IMR-90 (cell line): ENCODE results near the gene SCYGR1. TPM values are rescaled to one million over a fixed set of nuclear protein-coding genes. Genes with fewer than 3 reads are reported as not detected.

ENCODE experiments used
- ATAC-seq: fragments of 200-7000 bp; cut with Tn5 transposase; 2 replicates; pipeline ENCODE4 v1.9.1; 2020; ENCODE audit warnings: low read depth, mild to moderate bottlenecking, moderate library complexity
- BruUV-seq: library from RNA; stranded (reverse); fragments of 400-500 nt; replicated peaks from 2 replicates; lab custom pipeline; 2021; lab: Mats Ljungman, UMichigan
- CTCF ChIA-PET: fragments of 300-600 bp; formaldehyde crosslinking; extraction: SDS; loops from one replicate; lab custom pipeline; 2021; ENCODE audit warnings: antibody characterized with exemption; lab: Yijun Ruan, JAX
- POLR2A ChIA-PET: fragments of 300-600 bp; sonication (Branson Sonifier 250); formaldehyde crosslinking; loops from one replicate; lab custom pipeline; 2022; ENCODE audit warnings: antibody characterized with exemption; ENCODE audit not compliant: unreplicated experiment; lab: Charles Lee
- DNase-seq: peaks from one replicate; pipeline ENCODE4 v3.0.0; 2013
- H2AFZ ChIP-seq: replicated peaks from 2 replicates; pipeline ENCODE3; 2013; ENCODE audit warnings: low read length, mild to moderate bottlenecking; ENCODE audit not compliant: poor library complexity
- H2AK5ac ChIP-seq: 2 replicates; pipeline ENCODE4 v1.6.1; 2013; ENCODE audit warnings: low read depth, low read length, inconsistent platforms
- H2AK9ac ChIP-seq: replicated peaks from 2 replicates; pipeline ENCODE3; 2013; ENCODE audit warnings: mild to moderate bottlenecking, low read depth, low read length, moderate library complexity; ENCODE audit not compliant: poor library complexity
- H2BK120ac ChIP-seq: 2 replicates; pipeline ENCODE4 v1.6.1; 2013; ENCODE audit warnings: low read depth, low read length, inconsistent platforms
- H2BK15ac ChIP-seq: 3 replicates; pipeline ENCODE4 v1.6.1; 2013; ENCODE audit warnings: low read depth, low read length, inconsistent platforms
- H2BK20ac ChIP-seq: 2 replicates; pipeline ENCODE4 v1.6.1; 2013; ENCODE audit warnings: low read depth, mild to moderate bottlenecking, inconsistent platforms, low read length, moderate library complexity
- H2BK5ac ChIP-seq: 2 replicates; pipeline ENCODE4 v1.6.1; 2013; ENCODE audit warnings: mild to moderate bottlenecking, low read depth, low read length, inconsistent platforms; ENCODE audit not compliant: poor library complexity, severe bottlenecking
- H3K14ac ChIP-seq: replicated peaks from 2 replicates; pipeline ENCODE4 v1.6.1; 2013; ENCODE audit warnings: low read depth, low read length, inconsistent platforms
- H3K18ac ChIP-seq: 2 replicates; pipeline ENCODE4 v1.6.1; 2013; ENCODE audit warnings: low read depth, low read length, control low read depth
- H3K23ac ChIP-seq: 2 replicates; pipeline ENCODE4 v1.6.1; 2013; ENCODE audit warnings: low read depth, low read length, inconsistent platforms
- H3K27ac ChIP-seq: 2 replicates; pipeline ENCODE4 v1.5.1; 2013; ENCODE audit warnings: mild to moderate bottlenecking, control low read depth, low read length; ENCODE audit not compliant: insufficient read depth
- H3K27me3 ChIP-seq: 2 replicates; pipeline ENCODE4 v1.6.1; 2013; ENCODE audit warnings: low read length; ENCODE audit not compliant: control insufficient read depth, insufficient read depth
- H3K36me3 ChIP-seq: 2 replicates; pipeline ENCODE4 v1.6.1; 2013; ENCODE audit warnings: low read length, mixed read lengths; ENCODE audit not compliant: control insufficient read depth, insufficient read depth
- H3K4ac ChIP-seq: 2 replicates; pipeline ENCODE4 v1.6.1; 2013; ENCODE audit warnings: low read depth, low read length, inconsistent platforms
- H3K4me1 ChIP-seq: 2 replicates; pipeline ENCODE4 v1.6.1; 2013; ENCODE audit warnings: low read length, mixed read lengths; ENCODE audit not compliant: control insufficient read depth, insufficient read depth
- H3K4me2 ChIP-seq: 2 replicates; pipeline ENCODE4 v1.6.1; 2013; ENCODE audit warnings: low read depth, mild to moderate bottlenecking, control low read depth, low read length, moderate library complexity
- H3K4me3 ChIP-seq: 2 replicates; pipeline ENCODE4 v1.5.1; 2013; ENCODE audit warnings: low read depth, mild to moderate bottlenecking, control low read depth, low read length, moderate library complexity; ENCODE audit not compliant: insufficient read depth
- H3K56ac ChIP-seq: 2 replicates; pipeline ENCODE4 v1.6.1; 2013; ENCODE audit warnings: low read length, inconsistent platforms; ENCODE audit not compliant: insufficient read depth; ENCODE audit errors: extremely low read depth
- H3K79me1 ChIP-seq, 2 experiments: 2 replicates each; pipeline ENCODE4 v1.6.1; 2013; ENCODE audit warnings: low read length in 2 of 2, inconsistent platforms in 1 of 2, low read depth in 1 of 2
- H3K9ac ChIP-seq: 2 replicates; pipeline ENCODE4 v1.6.1; 2013; ENCODE audit warnings: low read depth, low read length, control low read depth
- H3K9me1 ChIP-seq: 2 replicates; pipeline ENCODE4 v1.6.1; 2013; ENCODE audit warnings: low read length, inconsistent platforms; ENCODE audit not compliant: insufficient read depth
- H3K9me3 ChIP-seq: 2 replicates; pipeline ENCODE4 v1.6.1; 2013; ENCODE audit warnings: low read length; ENCODE audit not compliant: control insufficient read depth, insufficient read depth
- H4K20me1 ChIP-seq: 2 replicates; pipeline ENCODE4 v1.6.1; 2013; ENCODE audit warnings: low read length, inconsistent platforms; ENCODE audit not compliant: insufficient read depth
- H4K5ac ChIP-seq: 2 replicates; pipeline ENCODE4 v1.6.1; 2013; ENCODE audit warnings: mild to moderate bottlenecking, low read depth, low read length, control low read depth
- H4K8ac ChIP-seq, 2 experiments: 2 replicates each; pipeline ENCODE4 v1.6.1; 2013; ENCODE audit warnings: low read depth in 2 of 2, low read length in 2 of 2, control low read depth in 1 of 2, inconsistent platforms in 1 of 2
- H4K91ac ChIP-seq: 2 replicates; pipeline ENCODE4 v1.6.1; 2013; ENCODE audit warnings: low read depth, low read length, inconsistent platforms; ENCODE audit not compliant: insufficient read depth
- BHLHE40 ChIP-seq: fragments of 150-350 bp; IDR thresholded peaks from 2 replicates; pipeline ENCODE4 v1.6.1; 2016; ENCODE audit warnings: mild to moderate bottlenecking, low read depth, low read length
- CEBPB ChIP-seq: IDR thresholded peaks from 2 replicates; pipeline ENCODE4 v1.6.1; 2012; ENCODE audit warnings: low read depth, low read length, improper control_type of control experiment
- CHD1 ChIP-seq: IDR thresholded peaks from 2 replicates; pipeline ENCODE4 v1.6.1; 2012; ENCODE audit warnings: low read depth, low read length, improper control_type of control experiment
- FOS ChIP-seq: fragments of 150-350 bp; IDR thresholded peaks from 2 replicates; pipeline ENCODE4 v1.6.1; 2016; ENCODE audit warnings: low read depth, low read length
- MAFK ChIP-seq: IDR thresholded peaks from 2 replicates; pipeline ENCODE4 v1.6.1; 2012; ENCODE audit warnings: low read depth, low read length, improper control_type of control experiment
- MAZ ChIP-seq: IDR thresholded peaks from 2 replicates; pipeline ENCODE4 v1.6.1; 2012; ENCODE audit warnings: low read depth, mild to moderate bottlenecking, low read length, improper control_type of control experiment, moderate library complexity, borderline replicate concordance
- MXI1 ChIP-seq: IDR thresholded peaks from 2 replicates; pipeline ENCODE4 v1.6.1; 2012; ENCODE audit warnings: low read depth, mild to moderate bottlenecking, low read length, moderate library complexity, borderline replicate concordance
- NFE2L2 ChIP-seq: fragments of 150-350 bp; IDR thresholded peaks from 2 replicates; pipeline ENCODE4 v1.6.1; 2016; ENCODE audit warnings: low read depth, mild to moderate bottlenecking, low read length
- POLR2A ChIP-seq: IDR thresholded peaks from 2 replicates; pipeline ENCODE4 v1.6.1; 2012; ENCODE audit warnings: mild to moderate bottlenecking, low read depth, low read length
- RAD21 ChIP-seq: IDR thresholded peaks from 2 replicates; pipeline ENCODE4 v1.6.1; 2012; ENCODE audit warnings: low read length, improper control_type of control experiment
- RCOR1 ChIP-seq: IDR thresholded peaks from 2 replicates; pipeline ENCODE4 v1.6.1; 2012; ENCODE audit warnings: mild to moderate bottlenecking, low read length, improper control_type of control experiment; ENCODE audit not compliant: insufficient replicate concordance
- RFX5 ChIP-seq: IDR thresholded peaks from 2 replicates; pipeline ENCODE4 v1.8.0; 2012; ENCODE audit warnings: low read depth, mild to moderate bottlenecking, low read length, moderate library complexity
- SMC3 ChIP-seq: fragments of 150-350 bp; IDR thresholded peaks from 2 replicates; pipeline ENCODE4 v1.6.1; 2016; ENCODE audit warnings: low read depth, mild to moderate bottlenecking, antibody characterized with exemption, low read length, moderate library complexity
- WGBS, 2 experiments: methylation state at CpG; one replicate each; pipeline versions ENCODE4 v1.1.5 to v1.1.7; 2013; ENCODE audit warnings: missing lambda C conversion rate in 2 of 2; ENCODE audit not compliant: insufficient read length in 1 of 2; ENCODE audit errors: extremely low coverage in 2 of 2; 5-methylcytosine and 5-hydroxymethylcytosine counted together
- dilution Hi-C: fragments of 300-500 bp; cut with HindIII; formaldehyde crosslinking; loops from one replicate; pipeline ENCODE4 v1.14.3; 2018; ENCODE audit warnings: low sequenced_read_pairs; ENCODE audit not compliant: unreplicated experiment
- in situ Hi-C: fragments of 300-500 bp; cut with MboI; formaldehyde crosslinking; loops from 3 replicates; pipeline ENCODE4 v1.14.3; 2019; ENCODE audit warnings: low sequenced_read_pairs, inconsistent platforms, mixed read lengths
- intact Hi-C: fragments of 100-400 bp; cut with micrococcal nuclease; formaldehyde crosslinking; loops from 2 replicates; pipeline ENCODE4 v1.10.0; 2022
- polyA plus RNA-seq, 3 experiments: library from polyadenylated mRNA; depleted of rRNA; stranded (reverse); fragments of >200 nt; gene quantifications; 2 replicates each; pipeline ENCODE4 v1.2.3, GENCODE V29; 2012; ENCODE audit warnings: low replicate concordance in 1 of 3
- total RNA-seq: library from RNA; depleted of rRNA; stranded (reverse); fragments of >200 nt; gene quantifications from 2 replicates; pipeline ENCODE4 v1.2.3, GENCODE V29; 2012
- TF ChIP-seq, protein P1 (sequence below): fragments of 150-350 bp; IDR thresholded peaks from 2 replicates; pipeline ENCODE4 v1.6.1; 2017; ENCODE audit warnings: mild to moderate bottlenecking, antibody characterized with exemption, low read length, low read depth
- TF ChIP-seq, protein P2 (sequence below): conservative IDR thresholded peaks from 2 replicates; pipeline ENCODE4 v1.5.1; 2012; ENCODE audit warnings: mild to moderate bottlenecking, low read depth, low read length, improper control_type of control experiment
- TF ChIP-seq, protein P3 (sequence below): fragments of 150-350 bp; IDR thresholded peaks from 2 replicates; pipeline ENCODE4 v1.6.1; 2016; ENCODE audit warnings: low read depth, mild to moderate bottlenecking, low read length, moderate library complexity, borderline replicate concordance

The SCYGR1 gene
- total and polyA plus RNA-seq, 2 of the 4 experiments (the other 2 are of a cell fraction), result not detected

DNA sequence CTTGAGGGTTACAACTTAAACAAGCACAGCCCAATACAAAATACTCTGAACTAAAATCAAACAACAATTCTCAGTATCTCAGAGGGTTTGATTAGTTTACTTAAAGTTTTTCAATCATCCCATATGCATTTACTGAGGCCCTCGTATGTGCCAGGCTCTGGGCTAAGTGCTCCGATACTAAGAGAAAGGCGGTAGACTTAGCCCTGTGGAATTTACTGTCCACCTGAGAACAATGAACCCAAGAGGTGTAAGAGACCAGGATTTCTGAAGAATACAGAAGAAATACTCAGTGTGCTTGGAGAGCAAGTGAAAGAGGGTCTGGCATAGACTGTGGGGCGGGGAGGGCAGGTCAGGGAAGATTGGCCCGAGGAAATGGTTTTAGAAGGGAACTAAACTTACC, 25.1 kb upstream of the SCYGR1 start:
- intact Hi-C loops, result no loop called here
- no peaks in the 10 kb centered on the region for H3K36me3 ChIP-seq
- H3K4me2 ChIP-seq, result no peak overlapping the region
- H3K27me3 ChIP-seq, result no peaks in the 10 kb centered on the region
- dilution Hi-C loops, result no loop called here
- H3K4me1 ChIP-seq, result peaks cover 4% of the 10 kb centered on the region
- no peak overlapping the region for H2BK120ac ChIP-seq
- no peak overlapping the region for H3K9ac ChIP-seq
- H3K23ac ChIP-seq, result no peak overlapping the region
- no peak overlapping the region for H4K91ac ChIP-seq
- no CpG with 5 or more reads among the region's 5 CpGs for WGBS, 2 experiments
- no peak for ATAC-seq
- H3K14ac ChIP-seq, result no peak overlapping the region
- in situ Hi-C loops, result no loop called here
- POLR2A ChIA-PET, result no interaction called here
- no peak overlapping the region for H2BK20ac ChIP-seq
- H2AK9ac ChIP-seq, result no peak overlapping the region
- no peak overlapping the region for H2BK15ac ChIP-seq
- no peak overlapping the region for H3K4ac ChIP-seq
- no peak overlapping the region for H2BK5ac ChIP-seq
- no peak overlapping the region for H3K27ac ChIP-seq
- no peaks in the 10 kb centered on the region for H3K9me1 ChIP-seq
- no peak overlapping the region for H2AFZ ChIP-seq
- H4K20me1 ChIP-seq, result no peaks in the 10 kb centered on the region
- no peak for DNase-seq
- H3K79me1 ChIP-seq, result no peaks in the 10 kb centered on the region
- BruUV-seq, result no TSS peak
- no peak overlapping the region for H3K56ac ChIP-seq
- CTCF ChIA-PET, result no interaction called here
- no peak overlapping the region for H2AK5ac ChIP-seq
- H3K18ac ChIP-seq, result no peak overlapping the region
- TF ChIP-seq, protein P1, sequence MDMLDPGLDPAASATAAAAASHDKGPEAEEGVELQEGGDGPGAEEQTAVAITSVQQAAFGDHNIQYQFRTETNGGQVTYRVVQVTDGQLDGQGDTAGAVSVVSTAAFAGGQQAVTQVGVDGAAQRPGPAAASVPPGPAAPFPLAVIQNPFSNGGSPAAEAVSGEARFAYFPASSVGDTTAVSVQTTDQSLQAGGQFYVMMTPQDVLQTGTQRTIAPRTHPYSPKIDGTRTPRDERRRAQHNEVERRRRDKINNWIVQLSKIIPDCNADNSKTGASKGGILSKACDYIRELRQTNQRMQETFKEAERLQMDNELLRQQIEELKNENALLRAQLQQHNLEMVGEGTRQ, result no peak
- no peak for TF ChIP-seq CHD1
- no peak for TF ChIP-seq MAZ
- TF ChIP-seq CEBPB, result no peak
- TF ChIP-seq RAD21, result no peak
- TF ChIP-seq SMC3, result no peak
- TF ChIP-seq MAFK, result no peak
- TF ChIP-seq MXI1, result no peak
- no peak for TF ChIP-seq FOS
- no peak for TF ChIP-seq POLR2A
- TF ChIP-seq RFX5, result no peak
- TF ChIP-seq, protein P2, sequence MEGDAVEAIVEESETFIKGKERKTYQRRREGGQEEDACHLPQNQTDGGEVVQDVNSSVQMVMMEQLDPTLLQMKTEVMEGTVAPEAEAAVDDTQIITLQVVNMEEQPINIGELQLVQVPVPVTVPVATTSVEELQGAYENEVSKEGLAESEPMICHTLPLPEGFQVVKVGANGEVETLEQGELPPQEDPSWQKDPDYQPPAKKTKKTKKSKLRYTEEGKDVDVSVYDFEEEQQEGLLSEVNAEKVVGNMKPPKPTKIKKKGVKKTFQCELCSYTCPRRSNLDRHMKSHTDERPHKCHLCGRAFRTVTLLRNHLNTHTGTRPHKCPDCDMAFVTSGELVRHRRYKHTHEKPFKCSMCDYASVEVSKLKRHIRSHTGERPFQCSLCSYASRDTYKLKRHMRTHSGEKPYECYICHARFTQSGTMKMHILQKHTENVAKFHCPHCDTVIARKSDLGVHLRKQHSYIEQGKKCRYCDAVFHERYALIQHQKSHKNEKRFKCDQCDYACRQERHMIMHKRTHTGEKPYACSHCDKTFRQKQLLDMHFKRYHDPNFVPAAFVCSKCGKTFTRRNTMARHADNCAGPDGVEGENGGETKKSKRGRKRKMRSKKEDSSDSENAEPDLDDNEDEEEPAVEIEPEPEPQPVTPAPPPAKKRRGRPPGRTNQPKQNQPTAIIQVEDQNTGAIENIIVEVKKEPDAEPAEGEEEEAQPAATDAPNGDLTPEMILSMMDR, result no peak
- TF ChIP-seq, protein P3, sequence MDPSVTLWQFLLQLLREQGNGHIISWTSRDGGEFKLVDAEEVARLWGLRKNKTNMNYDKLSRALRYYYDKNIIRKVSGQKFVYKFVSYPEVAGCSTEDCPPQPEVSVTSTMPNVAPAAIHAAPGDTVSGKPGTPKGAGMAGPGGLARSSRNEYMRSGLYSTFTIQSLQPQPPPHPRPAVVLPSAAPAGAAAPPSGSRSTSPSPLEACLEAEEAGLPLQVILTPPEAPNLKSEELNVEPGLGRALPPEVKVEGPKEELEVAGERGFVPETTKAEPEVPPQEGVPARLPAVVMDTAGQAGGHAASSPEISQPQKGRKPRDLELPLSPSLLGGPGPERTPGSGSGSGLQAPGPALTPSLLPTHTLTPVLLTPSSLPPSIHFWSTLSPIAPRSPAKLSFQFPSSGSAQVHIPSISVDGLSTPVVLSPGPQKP, result no peak
- TF ChIP-seq RCOR1, result no peak
- TF ChIP-seq BHLHE40, result no peak
- TF ChIP-seq NFE2L2, result no peak
- H3K4me3 ChIP-seq, result no peak overlapping the region
- no peak overlapping the region for H4K5ac ChIP-seq
- no peaks in the 10 kb centered on the region for H3K9me3 ChIP-seq
- no peak overlapping the region for H4K8ac ChIP-seq
